AG10803 (cell line): ENCODE measurements around the gene SMOC2.

ENCODE experiments used
- DNase-seq: peaks from one replicate; pipeline ENCODE4 v3.0.0; 2010; ENCODE audit warnings: low read depth
- H3K4me3 ChIP-seq: 2 replicates; pipeline ENCODE4 v1.5.1; 2011; ENCODE audit warnings: mild to moderate bottlenecking, low read length, control low read depth
- CTCF ChIP-seq: conservative IDR thresholded peaks from 2 replicates; pipeline ENCODE4 v1.5.1; 2011; ENCODE audit warnings: mild to moderate bottlenecking, low read length, control low read depth, inconsistent platforms

Gene SMOC2

GRCh38 chr6:168528474-168529095 is 87.6 kb downstream of the SMOC2 start:
- TF ChIP-seq CTCF = no peak

GRCh38 chr6:168529214-168529613 is 88.2 kb downstream of the SMOC2 start:
- no peak for TF ChIP-seq CTCF
- no peak overlapping the region for H3K4me3 ChIP-seq
- DNase-seq = no peak

More at GRCh38 chr6:168528474-168529095, 87.6 kb downstream of the SMOC2 start:
- no peak overlapping the region for H3K4me3 ChIP-seq
- no peak for DNase-seq

- no peak overlapping the region for H3K4me3 ChIP-seq
- DNase-seq = no peak
- no peak for TF ChIP-seq CTCF
Measured at GRCh38 chr6:168530653-168531071, 89.7 kb downstream of the SMOC2 start.

- H3K4me3 ChIP-seq = no peak overlapping the region
- no peak for DNase-seq
- no peak for TF ChIP-seq CTCF
Measured at GRCh38 chr6:168532070-168532469, 91.1 kb downstream of the SMOC2 start.

GRCh38 chr6:168533414-168533813 is 92.4 kb downstream of the SMOC2 start:
- no peak for DNase-seq
- TF ChIP-seq CTCF = no peak
- no peak overlapping the region for H3K4me3 ChIP-seq

- no peak for DNase-seq
- H3K4me3 ChIP-seq = no peak overlapping the region
- no peak for TF ChIP-seq CTCF
Measured at GRCh38 chr6:168534265-168534664, 93.3 kb downstream of the SMOC2 start.

- no peak for TF ChIP-seq CTCF
- no peak for DNase-seq
- no peak overlapping the region for H3K4me3 ChIP-seq
Measured at GRCh38 chr6:168535711-168536110, 94.7 kb downstream of the SMOC2 start.
